Lower leg skin (tissue), 4 donors: ENCODE data around the gene APOBEC3F. TPM values are rescaled to one million over a fixed set of nuclear protein-coding genes. Genes with fewer than 3 reads are reported as not detected.
"Not testable (repeated sequence)": the region's sequence is repeated elsewhere in the genome, so short reads cannot be mapped to it uniquely, and the experiment has no call there.

Source experiments
- DNase-seq, 2 donors: peaks; one replicate each; pipeline ENCODE4 v3.0.0-alpha.2; 2019; ENCODE audit warnings: low spot score in 2 of 2
- H3K4me3 ChIP-seq: fragments of 200-600 bp; sonication (generic); 2 replicates; pipeline ENCODE4 v1.5.1; 2017; ENCODE audit warnings: mild to moderate bottlenecking, low read depth; ENCODE audit not compliant: poor library complexity, severe bottlenecking
- CTCF ChIP-seq, 3 donors: fragments of 450-650 bp; IDR thresholded peaks; one replicate each; pipeline ENCODE4 v1.5.1; 2016; ENCODE audit warnings: antibody characterized with exemption in 3 of 3, mild to moderate bottlenecking in 3 of 3, moderate library complexity in 2 of 3
- POLR2A ChIP-seq, 2 donors: fragments of 450-650 bp; IDR thresholded peaks; one replicate each; pipeline ENCODE4 v1.6.1; 2016 to 2017; ENCODE audit warnings: antibody characterized with exemption in 2 of 2, mild to moderate bottlenecking in 1 of 2, moderate library complexity in 1 of 2
- WGBS, 2 donors: methylation state at CpG; one replicate each; pipeline ENCODE4 v1.1.5; 2018; 5-methylcytosine and 5-hydroxymethylcytosine counted together
- intact Hi-C: fragments of 100-400 bp; cut with DNase I; formaldehyde crosslinking; loops from one replicate; pipeline ENCODE4 v1.15.0; 2023; ENCODE audit warnings: low total_unique reads
- total RNA-seq, 4 donors: library from RNA; depleted of rRNA; stranded (reverse); fragments of >200 nt; gene quantifications; one replicate each; pipeline ENCODE4 v1.1.0, GENCODE V29; 2016

Gene APOBEC3F
- total RNA-seq, 4 donors from 2014 or later, result 0.30 to 4.0 (median 0.86) TPM; not detected in 1

DNA sequence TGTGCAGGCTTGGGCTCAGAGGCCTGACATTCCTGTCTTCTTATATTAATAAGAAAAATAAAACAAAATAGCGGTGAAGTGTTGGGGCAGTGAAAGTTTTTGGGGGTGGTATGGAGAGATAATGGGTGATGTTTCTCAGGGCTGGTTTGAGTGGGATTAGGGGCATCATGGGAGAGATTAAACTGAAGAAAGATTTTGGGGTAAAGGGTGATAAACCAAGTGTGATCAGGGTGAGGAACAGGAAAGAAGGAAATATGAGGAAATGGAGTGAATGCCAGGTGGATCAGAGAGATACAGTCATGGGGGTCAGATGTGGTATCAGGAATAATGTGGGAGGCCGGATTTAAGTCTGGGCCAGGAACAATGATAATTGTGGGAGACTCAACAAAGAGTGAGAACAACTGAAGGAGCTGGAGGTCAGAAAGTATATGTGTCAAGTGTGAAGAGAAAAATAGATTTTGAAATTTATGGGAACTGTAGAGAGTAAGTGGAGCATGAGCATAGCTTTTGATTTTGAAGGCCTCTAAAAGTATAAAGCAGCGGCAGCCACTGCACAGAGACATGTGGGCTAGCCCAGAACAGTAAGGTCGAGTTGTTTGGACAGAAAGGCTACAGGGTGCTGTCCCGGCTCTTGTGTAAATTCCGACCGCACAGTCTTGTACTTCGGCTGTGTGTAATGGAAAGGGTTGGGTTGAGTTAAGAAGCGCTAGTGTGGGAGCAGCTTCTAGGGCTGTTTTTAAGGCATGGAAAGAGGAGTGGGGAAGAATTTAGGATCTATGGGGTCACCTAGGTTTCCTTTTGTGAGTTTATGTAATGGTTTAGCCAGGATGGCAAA lies 26.0 kb downstream of the APOBEC3F start:
- 82 to 84% methylated on average over 9 of the region's 9 CpGs for WGBS, 2 donors
- intact Hi-C loops, DNase-seq, H3K4me3 ChIP-seq: not testable (repeated sequence)

DNA sequence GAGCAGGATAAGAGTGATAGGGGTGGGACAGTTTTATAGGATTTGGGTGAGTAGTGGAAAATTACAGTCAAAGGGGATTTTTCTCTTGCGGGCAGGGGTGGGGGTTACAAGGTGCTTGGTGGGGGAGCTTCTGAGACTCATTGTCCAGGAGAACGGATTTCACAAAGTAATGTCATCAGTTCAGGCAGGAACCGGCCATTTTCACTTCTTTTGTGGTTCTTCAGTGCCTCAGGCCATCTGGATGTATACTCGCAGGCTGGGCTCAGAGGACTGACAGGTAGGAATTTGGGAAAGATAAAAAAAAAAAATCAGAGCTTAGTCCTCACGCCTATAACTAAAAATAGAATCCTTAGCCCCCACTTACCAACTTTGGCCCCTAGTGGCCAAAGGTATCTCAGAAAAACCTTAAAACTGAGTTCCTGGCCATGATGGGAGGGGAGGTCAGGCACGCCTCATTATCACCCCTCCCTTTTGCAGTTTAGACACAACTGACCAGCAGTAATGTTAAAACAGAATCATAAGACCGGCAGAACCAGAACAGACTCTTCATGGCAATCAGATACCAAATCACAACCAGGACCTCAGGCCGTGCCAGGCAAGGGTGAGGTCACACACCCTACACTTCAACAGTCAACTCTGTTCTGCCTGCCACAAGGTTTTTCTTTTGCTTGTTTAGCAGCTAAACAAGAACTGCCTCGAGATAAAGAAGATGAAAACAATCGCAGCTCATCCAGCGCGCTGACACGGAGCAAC lies 27.5 kb downstream of the APOBEC3F start:
- 53 to 62% methylated on average over 13 of the region's 13 CpGs for WGBS, 2 donors
- no peak for TF ChIP-seq POLR2A (IDR thresholded peaks at IDR 0.05)
- TF ChIP-seq CTCF (IDR thresholded peaks at IDR 0.05), result no peak
- H3K4me3 ChIP-seq, result no peak overlapping the region
- intact Hi-C loops, result no loop called here
- no peak for DNase-seq

- no peak overlapping the region for H3K4me3 ChIP-seq
- WGBS, 2 donors, result 88 to 99% methylated on average over 7 of the region's 7 CpGs
- DNase-seq, result no peak
- no peak for TF ChIP-seq CTCF (IDR thresholded peaks at IDR 0.05)
- no peak for TF ChIP-seq POLR2A (IDR thresholded peaks at IDR 0.05)
- intact Hi-C loops, result no loop called here
Observed at GRCh38 chr22:39070186-39070585, 29.5 kb downstream of the APOBEC3F start.

DNA sequence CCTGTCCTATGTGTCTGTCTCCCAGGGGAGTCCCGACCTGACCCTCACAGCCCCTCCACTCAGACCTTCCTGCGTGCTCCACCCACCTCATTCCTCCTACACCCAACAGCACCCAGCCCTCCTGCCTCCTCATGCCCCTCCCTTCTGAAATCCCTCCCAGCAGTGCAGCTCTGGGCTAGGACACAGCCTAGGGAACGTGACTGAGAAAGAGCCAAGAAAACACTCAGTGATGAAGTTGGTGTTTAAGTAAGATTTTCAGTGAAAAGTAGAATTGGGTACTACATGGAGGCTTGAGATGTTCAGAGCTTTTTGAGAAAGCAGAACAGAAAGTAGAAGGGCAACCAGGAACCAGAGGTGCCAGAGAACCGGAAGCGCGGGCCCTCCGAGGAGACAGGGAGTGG lies 31.9 kb downstream of the APOBEC3F start:
- H3K4me3 ChIP-seq, DNase-seq, intact Hi-C loops: not testable (repeated sequence)
- WGBS, 2 donors, result 72 to 73% methylated on average over 6 of the region's 7 CpGs

DNA sequence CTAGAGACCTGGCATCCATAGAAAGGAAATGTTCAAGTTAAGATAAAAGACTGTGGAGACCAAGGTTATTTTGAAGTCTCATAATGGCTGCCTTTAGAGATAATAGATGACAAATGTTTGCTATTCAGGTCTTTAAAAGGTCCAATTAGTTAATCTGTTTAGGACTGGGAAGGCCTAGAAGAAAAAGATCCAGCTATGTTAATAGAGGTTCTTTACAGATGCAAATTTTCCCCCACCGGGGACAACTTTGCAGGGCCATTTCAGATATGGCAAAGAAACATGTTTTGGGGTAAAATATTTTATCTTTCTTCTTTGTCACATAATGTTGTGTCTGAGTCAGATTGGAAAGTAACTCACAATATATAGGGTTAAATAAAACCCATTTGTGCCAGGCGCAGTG lies 33.3 kb downstream of the APOBEC3F start:
- 43 to 48% methylated on average over 2 of the region's 2 CpGs for WGBS, 2 donors
- intact Hi-C loops, result no loop called here
- no peak for DNase-seq
- TF ChIP-seq POLR2A (IDR thresholded peaks at IDR 0.05) (no peak), CTCF (IDR thresholded peaks at IDR 0.05) (no peak)
- no peak overlapping the region for H3K4me3 ChIP-seq

DNA sequence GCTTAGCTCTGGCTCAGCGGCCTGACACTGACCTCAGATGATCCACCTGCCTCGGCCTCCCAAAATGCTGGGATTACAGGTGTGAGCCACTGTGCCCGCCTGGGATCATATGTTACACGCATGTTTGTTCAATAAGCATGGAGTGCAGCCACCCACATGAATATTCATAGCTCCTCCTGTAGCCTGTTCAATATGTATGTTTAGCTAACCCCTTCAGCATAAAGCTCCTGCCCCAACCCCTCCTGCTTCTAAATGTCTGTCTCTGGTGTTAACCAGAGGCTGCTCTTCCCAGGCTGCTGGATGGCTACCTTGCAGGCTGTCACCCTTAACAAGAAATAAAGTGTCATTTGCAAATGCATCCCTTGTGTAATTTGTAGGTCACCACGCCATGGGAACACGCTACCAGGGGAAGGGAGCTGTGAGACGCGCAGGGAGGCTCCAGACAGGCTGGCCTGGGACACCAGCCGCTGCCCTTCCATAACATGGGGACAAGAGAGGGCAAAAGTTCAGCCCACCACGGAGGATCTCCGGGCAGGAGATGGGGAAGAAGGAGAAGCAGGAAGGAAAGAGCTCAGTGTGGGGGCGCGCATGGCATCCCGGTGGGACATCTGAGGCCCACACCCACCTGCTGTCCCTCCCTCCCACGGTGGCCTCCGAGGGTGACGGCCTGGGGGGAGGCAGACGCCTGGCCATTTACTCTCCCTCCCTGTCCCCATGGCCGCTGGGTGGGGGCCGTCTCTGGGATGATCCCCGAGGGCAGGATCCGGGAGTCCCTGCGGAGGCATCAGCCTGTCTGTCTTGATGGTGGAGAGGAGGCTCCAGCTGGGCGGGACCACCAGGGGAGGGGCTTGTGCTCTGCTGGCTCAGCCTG lies 35.7 kb downstream of the APOBEC3F start:
- H3K4me3 ChIP-seq, DNase-seq, intact Hi-C loops: not testable (repeated sequence)
- 34 to 42% methylated on average over 15 to 21 of the region's 24 CpGs for WGBS, 2 donors

DNA sequence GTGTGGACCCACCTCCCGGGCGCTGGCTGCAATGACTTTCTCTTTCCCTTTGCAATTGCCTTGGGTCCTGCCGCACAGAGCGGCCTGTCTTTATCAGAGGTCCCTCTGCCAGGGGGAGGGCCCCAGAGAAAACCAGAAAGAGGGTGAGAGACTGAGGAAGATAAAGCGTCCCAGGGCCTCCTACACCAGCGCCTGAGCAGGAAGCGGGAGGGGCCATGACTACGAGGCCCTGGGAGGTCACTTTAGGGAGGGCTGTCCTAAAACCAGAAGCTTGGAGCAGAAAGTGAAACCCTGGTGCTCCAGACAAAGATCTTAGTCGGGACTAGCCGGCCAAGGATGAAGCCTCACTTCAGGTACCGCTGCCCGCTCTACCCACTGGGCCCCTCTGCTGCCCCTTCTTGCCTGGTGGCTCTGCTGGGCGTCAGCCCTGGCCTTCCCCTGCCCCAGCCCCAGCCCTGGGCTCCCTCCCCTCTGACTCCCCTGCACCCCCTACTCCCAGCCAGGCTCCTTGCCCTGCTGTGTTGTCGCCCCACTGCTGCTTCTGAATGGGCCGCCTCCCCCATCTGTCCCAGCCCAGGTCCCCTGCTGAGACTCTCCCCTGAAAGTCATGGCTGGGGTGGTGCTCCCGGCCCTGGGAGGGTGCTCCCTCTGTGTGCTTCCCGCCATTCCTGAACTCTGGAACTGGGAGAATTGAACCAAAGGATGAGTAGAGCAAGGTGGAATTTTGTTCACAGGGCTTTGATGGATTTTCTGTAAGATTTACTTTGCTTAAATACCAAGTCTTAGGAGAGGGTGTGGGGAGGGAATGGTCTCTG lies 36.6 kb downstream of the APOBEC3F start, which contains the start of gene APOBEC3G:
Gene APOBEC3G, plus strand, starts transcription at position 250 of the 815 bp plus-strand sequence. Its CDS starts 87 bp downstream, at position 337.
- peak within 1 kb of the TSS; percentile 17 for H3K4me3 ChIP-seq
- intact Hi-C loops, result not testable (repeated sequence)
- WGBS, 2 donors, result 22 to 27% methylated on average over 13 of the region's 17 CpGs
- DNase-seq, result peak in 1 of 2 donors; percentile 36

GRCh38 chr22:39077912-39078311 lies 37.2 kb downstream of the APOBEC3F start:
- H3K4me3 ChIP-seq, intact Hi-C loops, DNase-seq: not testable (repeated sequence)
- 90 to 93% methylated on average over 12 of the region's 12 CpGs for WGBS, 2 donors
